Retinal pigment epithelial cell (primary cell): ENCODE measurements around the gene KCNAB1.
A peak's percentile ranks its signal among the peaks of the same experiment; 100 is the strongest.

Source experiments
- DNase-seq: peaks from one replicate; pipeline ENCODE4 v3.0.0-alpha.2; 2010; ENCODE audit warnings: low read depth
- H3K4me3 ChIP-seq: 2 replicates; pipeline ENCODE4 v1.5.1; 2011; ENCODE audit warnings: mild to moderate bottlenecking, low read length, control low read depth, moderate library complexity
- CTCF ChIP-seq: conservative IDR thresholded peaks from 2 replicates; pipeline ENCODE4 v1.5.1; 2011; ENCODE audit warnings: low read depth, low read length, control low read depth, inconsistent platforms

The KCNAB1 gene

DNA sequence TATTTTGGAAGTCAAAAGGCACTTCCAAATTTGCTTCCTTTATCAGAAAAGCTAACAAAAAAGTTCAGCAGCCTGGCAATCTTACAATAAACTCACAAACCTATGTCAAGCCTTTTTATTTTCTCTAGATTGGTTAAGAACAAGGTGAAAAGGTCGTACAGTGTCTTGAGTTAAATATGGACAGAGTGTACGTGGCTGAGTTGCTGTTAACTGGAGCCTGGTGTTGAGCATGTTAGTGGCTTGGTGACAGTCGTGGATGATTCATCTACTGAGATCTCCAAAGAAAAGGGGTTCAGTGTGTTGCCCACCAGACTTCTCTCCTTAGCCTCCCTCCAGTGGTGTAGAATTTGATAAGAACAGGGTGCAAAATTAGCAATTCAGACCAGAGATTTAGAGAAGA is 344.8 kb downstream of the KCNAB1 start:
- DNase-seq: no peak
- TF ChIP-seq CTCF: no peak
- no peak overlapping the region for H3K4me3 ChIP-seq

DNA sequence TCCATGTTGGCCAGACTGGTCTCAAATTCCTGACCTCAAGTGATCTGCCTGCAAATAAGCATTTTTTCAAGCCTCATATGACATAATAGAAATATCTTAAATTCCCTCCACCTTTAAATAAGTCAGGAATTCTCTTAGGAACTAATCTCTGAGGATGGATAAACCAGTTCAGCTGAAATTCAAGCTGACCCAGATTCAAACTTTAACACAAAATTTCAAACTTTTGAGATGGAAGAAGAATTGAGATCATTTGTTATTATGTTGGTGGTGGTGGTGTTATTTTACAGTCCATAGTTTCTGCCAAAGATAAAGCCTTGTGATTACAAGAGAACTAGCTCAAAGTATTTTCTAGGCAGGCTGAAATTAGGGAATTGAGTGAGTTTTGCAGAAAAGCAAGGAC is 349.1 kb downstream of the KCNAB1 start:
- TF ChIP-seq CTCF: no peak
- peak; percentile 43 for DNase-seq
- H3K4me3 ChIP-seq: no peak overlapping the region

DNA sequence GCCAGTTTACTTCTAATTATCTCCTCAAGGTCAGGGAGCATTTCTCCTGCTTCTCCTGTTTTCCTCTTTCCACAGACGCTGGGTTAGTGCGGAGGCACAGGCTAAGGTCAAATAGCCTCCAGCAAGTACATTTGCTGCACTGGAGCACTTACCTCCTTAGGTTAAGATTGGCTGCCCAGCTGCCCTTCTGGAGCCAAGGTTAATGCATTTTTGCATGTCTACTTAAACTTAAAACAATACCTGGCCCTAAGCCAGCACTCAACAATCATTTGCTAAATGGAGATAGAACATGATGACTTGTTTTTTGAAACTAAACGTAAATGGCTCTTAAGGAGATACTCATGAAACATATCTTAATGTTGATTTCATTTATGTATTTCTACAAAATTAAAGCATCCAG is 351.1 kb downstream of the KCNAB1 start:
- H3K4me3 ChIP-seq: no peak overlapping the region
- no peak for DNase-seq
- TF ChIP-seq CTCF: no peak

DNA sequence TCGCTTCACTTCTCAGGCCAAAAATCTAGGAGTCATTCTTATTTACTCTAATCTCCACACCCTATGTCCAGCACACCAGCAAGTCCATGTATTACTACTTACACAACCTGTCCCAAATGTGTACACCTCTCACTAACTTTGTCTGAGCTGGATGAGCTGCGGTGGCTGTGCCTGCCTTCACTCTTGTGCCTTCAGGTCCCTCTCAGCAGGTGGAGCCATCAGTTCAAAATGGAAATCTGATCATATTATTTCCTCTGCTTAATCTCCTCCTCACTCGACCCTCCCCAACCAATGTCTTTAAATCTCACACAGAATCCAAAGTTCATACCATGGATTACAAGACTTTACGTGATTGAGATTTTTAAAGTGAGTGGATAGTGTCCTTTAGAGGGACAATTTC is 351.8 kb downstream of the KCNAB1 start:
- TF ChIP-seq CTCF: no peak
- DNase-seq: no peak
- no peak overlapping the region for H3K4me3 ChIP-seq

- TF ChIP-seq CTCF: no peak
Measured at GRCh38 chr3:156472684-156473083, 352.3 kb downstream of the KCNAB1 start.

DNA sequence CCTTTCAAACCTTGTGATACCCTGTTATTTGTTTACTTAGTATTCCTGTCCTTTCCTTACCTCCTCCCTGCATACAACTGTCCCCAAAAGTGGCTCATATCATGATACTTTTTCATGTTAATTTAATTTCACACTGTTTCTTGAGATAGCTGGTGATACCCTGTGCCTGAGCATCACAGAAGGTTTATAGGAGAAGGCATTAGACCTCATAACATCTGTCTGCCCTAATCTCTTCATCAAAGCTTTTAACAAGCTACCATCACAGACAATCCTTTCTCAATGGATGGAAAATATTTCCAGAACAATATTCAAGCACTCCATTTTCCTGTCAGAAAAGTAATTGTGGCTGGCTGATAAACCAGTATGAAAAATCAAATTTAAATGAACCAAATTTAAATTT is 353.0 kb downstream of the KCNAB1 start:
- DNase-seq: no peak
- H3K4me3 ChIP-seq: no peak overlapping the region
- no peak for TF ChIP-seq CTCF

More at GRCh38 chr3:156472684-156473083, 352.3 kb downstream of the KCNAB1 start:
- no peak overlapping the region for H3K4me3 ChIP-seq
- DNase-seq: no peak

- peak; percentile 65 for TF ChIP-seq CTCF
- no peak for DNase-seq
- H3K4me3 ChIP-seq: no peak overlapping the region
Measured at GRCh38 chr3:156474560-156475389, 354.4 kb downstream of the KCNAB1 start.
